Neural progenitor cell (in vitro differentiated cells): ENCODE data around the gene PDLIM4.

ENCODE experiments used
- EZH2 ChIP-seq: fragments of 200-600 bp; sonication (generic); IDR thresholded peaks from 2 replicates; pipeline ENCODE4 v1.6.1; 2017; ENCODE audit warnings: antibody characterized with exemption, mild to moderate bottlenecking, moderate library complexity
- EZH2phosphoT487 ChIP-seq: fragments of 200-600 bp; sonication (generic); IDR thresholded peaks from 2 replicates; pipeline ENCODE4 v1.6.1; 2017; ENCODE audit warnings: antibody characterized with exemption
- TF ChIP-seq, protein P1 (sequence below): fragments of 200-600 bp; sonication (generic); IDR thresholded peaks from 2 replicates; pipeline ENCODE4 v1.5.1; 2017; ENCODE audit warnings: antibody characterized with exemption, mild to moderate bottlenecking

DNA sequence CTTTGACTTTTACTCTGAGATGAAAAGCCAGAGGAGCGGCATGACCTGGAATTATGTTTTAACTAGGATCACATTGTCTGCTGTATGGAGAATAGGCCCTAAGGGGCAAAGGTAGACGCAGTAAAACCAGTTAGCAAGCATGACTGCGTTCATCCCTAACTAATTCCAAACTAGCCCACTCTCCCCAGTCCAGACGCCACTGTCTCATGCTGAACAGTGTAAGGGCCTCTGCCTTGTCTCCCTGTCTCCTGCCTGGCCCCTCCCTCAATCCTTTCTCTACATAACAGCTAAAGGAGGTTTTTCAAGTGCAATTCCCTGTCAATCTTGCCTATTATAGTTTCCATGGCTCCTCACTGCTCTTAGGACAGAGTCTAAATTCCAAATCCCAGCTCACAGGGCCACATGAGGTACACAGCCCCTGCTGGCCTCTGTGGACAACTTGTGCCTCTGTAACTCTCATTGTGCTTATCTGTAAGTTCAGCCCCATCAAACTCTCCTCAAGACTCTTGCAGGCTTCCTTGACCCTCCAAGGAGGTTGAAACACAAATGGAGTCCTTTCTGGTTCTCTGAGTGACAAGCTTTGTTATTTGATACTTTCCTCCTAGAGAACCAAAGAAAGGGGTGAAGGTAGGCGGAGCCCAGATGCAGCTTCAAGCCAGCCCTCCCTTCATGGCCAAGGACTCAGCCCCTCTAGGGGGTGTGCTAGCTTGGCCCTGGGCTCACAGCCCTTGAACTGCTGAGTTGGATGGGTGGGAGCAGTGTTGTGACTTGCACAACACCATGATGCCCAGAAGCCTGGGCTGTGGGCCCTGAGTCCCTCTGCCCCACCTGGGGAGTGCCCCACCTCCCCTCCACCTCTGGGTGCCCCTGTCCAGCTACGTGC is 20.7 kb downstream of the PDLIM4 start:
- TF ChIP-seq, protein P1, sequence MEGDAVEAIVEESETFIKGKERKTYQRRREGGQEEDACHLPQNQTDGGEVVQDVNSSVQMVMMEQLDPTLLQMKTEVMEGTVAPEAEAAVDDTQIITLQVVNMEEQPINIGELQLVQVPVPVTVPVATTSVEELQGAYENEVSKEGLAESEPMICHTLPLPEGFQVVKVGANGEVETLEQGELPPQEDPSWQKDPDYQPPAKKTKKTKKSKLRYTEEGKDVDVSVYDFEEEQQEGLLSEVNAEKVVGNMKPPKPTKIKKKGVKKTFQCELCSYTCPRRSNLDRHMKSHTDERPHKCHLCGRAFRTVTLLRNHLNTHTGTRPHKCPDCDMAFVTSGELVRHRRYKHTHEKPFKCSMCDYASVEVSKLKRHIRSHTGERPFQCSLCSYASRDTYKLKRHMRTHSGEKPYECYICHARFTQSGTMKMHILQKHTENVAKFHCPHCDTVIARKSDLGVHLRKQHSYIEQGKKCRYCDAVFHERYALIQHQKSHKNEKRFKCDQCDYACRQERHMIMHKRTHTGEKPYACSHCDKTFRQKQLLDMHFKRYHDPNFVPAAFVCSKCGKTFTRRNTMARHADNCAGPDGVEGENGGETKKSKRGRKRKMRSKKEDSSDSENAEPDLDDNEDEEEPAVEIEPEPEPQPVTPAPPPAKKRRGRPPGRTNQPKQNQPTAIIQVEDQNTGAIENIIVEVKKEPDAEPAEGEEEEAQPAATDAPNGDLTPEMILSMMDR, result no peak
- no peak for TF ChIP-seq EZH2phosphoT487
- no peak for TF ChIP-seq EZH2
